G401.6 (cell line): ENCODE results near the gene MPDZ.

Experiments
- FAIRE-seq: peaks from 2 replicates; lab custom pipeline; 2012; peaks lifted over from hg19 to GRCh38; lab: Jason Lieb, UNC

MPDZ gene

GRCh38 chr9:13279284-13280141, at the start of gene MPDZ:
TSS of gene MPDZ (minus strand) at chr9:13279692. CDS start at chr9:13250315, 29,377 bp downstream.
- no peak for FAIRE-seq

GRCh38 chr9:13324988-13325387, 45.5 kb upstream of the MPDZ start:
- FAIRE-seq, result no peak

- no peak for FAIRE-seq
These were observed 43.5 kb upstream of the MPDZ start for GRCh38 chr9:13322828-13323550.

- no peak for FAIRE-seq
These were observed 38.5 kb upstream of the MPDZ start for GRCh38 chr9:13318027-13318426.

GRCh38 chr9:13296972-13297371, 17.5 kb upstream of the MPDZ start:
- no peak for FAIRE-seq

- no peak for FAIRE-seq
These were observed 16.1 kb upstream of the MPDZ start for GRCh38 chr9:13295556-13295955.

- no peak for FAIRE-seq
These were observed 13.3 kb upstream of the MPDZ start for GRCh38 chr9:13292782-13293181.

- FAIRE-seq, result no peak
These were observed 12.7 kb upstream of the MPDZ start for GRCh38 chr9:13292158-13292557.

GRCh38 chr9:13291718-13292117, 12.2 kb upstream of the MPDZ start:
- no peak for FAIRE-seq

GRCh38 chr9:13284011-13284410, 4.5 kb upstream of the MPDZ start:
- no peak for FAIRE-seq

- FAIRE-seq, result no peak
These were observed 3.5 kb upstream of the MPDZ start for GRCh38 chr9:13282998-13283397.

- FAIRE-seq, result no peak
These were observed 2.0 kb upstream of the MPDZ start for GRCh38 chr9:13281356-13282016.

GRCh38 chr9:13278368-13279246, 885 bp downstream of the MPDZ start:
- FAIRE-seq, result no peak

- FAIRE-seq, result no peak
These were observed 1.5 kb downstream of the MPDZ start for GRCh38 chr9:13278023-13278367.

- no peak for FAIRE-seq
These were observed 4.4 kb downstream of the MPDZ start for GRCh38 chr9:13274886-13275641.

- no peak for FAIRE-seq
These were observed 8.8 kb downstream of the MPDZ start for GRCh38 chr9:13270734-13271133.

GRCh38 chr9:13269589-13270452, 9.7 kb downstream of the MPDZ start:
- no peak for FAIRE-seq

GRCh38 chr9:13268469-13268868, 11.0 kb downstream of the MPDZ start:
- no peak for FAIRE-seq

- no peak for FAIRE-seq
These were observed 11.7 kb downstream of the MPDZ start for GRCh38 chr9:13267743-13268142.

GRCh38 chr9:13266167-13266566, 13.3 kb downstream of the MPDZ start:
- FAIRE-seq, result no peak
